Retinal pigment epithelial cell (primary cell): ENCODE measurements around the gene SLC2A13.

Experiments
- DNase-seq: peaks from one replicate; pipeline ENCODE4 v3.0.0-alpha.2; 2010; ENCODE audit warnings: low read depth
- H3K4me3 ChIP-seq: 2 replicates; pipeline ENCODE4 v1.5.1; 2011; ENCODE audit warnings: mild to moderate bottlenecking, low read length, control low read depth, moderate library complexity
- CTCF ChIP-seq: conservative IDR thresholded peaks from 2 replicates; pipeline ENCODE4 v1.5.1; 2011; ENCODE audit warnings: low read depth, low read length, control low read depth, inconsistent platforms

The SLC2A13 gene

GRCh38 chr12:40105515-40106201 is at the start of gene SLC2A13:
SLC2A13 (minus strand) TSS chr12:40106081; CDS start chr12:40105808, 273 bp downstream.
- no peak for TF ChIP-seq CTCF
- H3K4me3 ChIP-seq, result peak within 1 kb of the TSS; percentile 68
- peak; percentile 14 for DNase-seq

GRCh38 chr12:40154381-40154780 is 48.5 kb upstream of the SLC2A13 start:
- DNase-seq, result no peak
- no peak for TF ChIP-seq CTCF
- no peak overlapping the region for H3K4me3 ChIP-seq

GRCh38 chr12:40153432-40153831 is 47.6 kb upstream of the SLC2A13 start:
- DNase-seq, result no peak
- no peak overlapping the region for H3K4me3 ChIP-seq
- TF ChIP-seq CTCF, result no peak

- no peak for DNase-seq
Observed at GRCh38 chr12:40152783-40153383, 47.0 kb upstream of the SLC2A13 start.

GRCh38 chr12:40149673-40150260 is 43.9 kb upstream of the SLC2A13 start:
- TF ChIP-seq CTCF, result no peak
- no peak overlapping the region for H3K4me3 ChIP-seq
- DNase-seq, result no peak

More at GRCh38 chr12:40152783-40153383, 47.0 kb upstream of the SLC2A13 start:
- TF ChIP-seq CTCF, result peak; percentile 81
- H3K4me3 ChIP-seq, result no peak overlapping the region

GRCh38 chr12:40146800-40147797 is 41.2 kb upstream of the SLC2A13 start:
- TF ChIP-seq CTCF, result no peak
- no peak overlapping the region for H3K4me3 ChIP-seq
- DNase-seq, result no peak
